Tibial artery (tissue), 4 donors: ENCODE data around the gene SEL1L3.

Experiments
- DNase-seq, 2 donors: peaks; one replicate each; pipeline ENCODE4 v3.0.0-alpha.2; 2019
- H3K27ac ChIP-seq, 2 donors: fragments of 200-600 bp; sonication (generic) in 1 of 2; 1 replicate in 1 of 2; 2 replicates in 1 of 2; pipeline ENCODE4 v1.5.1; 2018 to 2019; ENCODE audit warnings: mild to moderate bottlenecking in 1 of 2
- H3K27me3 ChIP-seq, 2 donors: fragments of 200-600 bp; sonication (generic) in 1 of 2; one replicate each; pipeline versions ENCODE4 v1.5.1 to v1.6.0; 2016 to 2019
- H3K36me3 ChIP-seq, 3 donors: fragments of 200-600 bp; sonication (generic) in 2 of 3; one replicate each; pipeline ENCODE4 v1.5.1; 2016 to 2019; ENCODE audit warnings: mild to moderate bottlenecking in 2 of 3
- H3K4me1 ChIP-seq, 4 donors: fragments of 200-600 bp; sonication (generic) in 2 of 4; 1 replicate in 3 of 4; 2 replicates in 1 of 4; pipeline ENCODE4 v1.5.1; 2016 to 2019
- H3K4me3 ChIP-seq, 2 donors: fragments of 200-600 bp; sonication (generic) in 1 of 2; 1 replicate in 1 of 2; 2 replicates in 1 of 2; pipeline ENCODE4 v1.5.1; 2018 to 2019; ENCODE audit warnings: mild to moderate bottlenecking in 2 of 2
- H3K9me3 ChIP-seq, 3 donors: fragments of 200-600 bp; sonication (generic) in 1 of 3; one replicate each; pipeline ENCODE4 v1.5.1; 2016 to 2019
- intact Hi-C: fragments of 100-400 bp; cut with DNase I; formaldehyde crosslinking; loops from one replicate; pipeline ENCODE4 v1.15.0; 2023; ENCODE audit warnings: low total_unique reads
- TF ChIP-seq, protein P1 (sequence below), 2 experiments: fragments of 200-600 bp in 1 of 2; fragments of 450-650 bp in 1 of 2; IDR thresholded peaks; one replicate each; pipeline ENCODE4 v1.5.1; 2017 to 2019; ENCODE audit warnings: antibody characterized with exemption in 2 of 2, mild to moderate bottlenecking in 1 of 2, moderate library complexity in 1 of 2

SEL1L3 gene

GRCh38 chr4:25775166-25775565 lies 87.6 kb downstream of the SEL1L3 start:
- H3K4me3 ChIP-seq = no peak overlapping the region
- no peaks in the 10 kb centered on the region for H3K36me3 ChIP-seq
- H3K27me3 ChIP-seq = no peaks in the 10 kb centered on the region
- no peak overlapping the region for H3K27ac ChIP-seq
- intact Hi-C loops = no loop called here
- H3K9me3 ChIP-seq = no peaks in the 10 kb centered on the region
- no peaks in the 10 kb centered on the region for H3K4me1 ChIP-seq
- TF ChIP-seq, protein P1, sequence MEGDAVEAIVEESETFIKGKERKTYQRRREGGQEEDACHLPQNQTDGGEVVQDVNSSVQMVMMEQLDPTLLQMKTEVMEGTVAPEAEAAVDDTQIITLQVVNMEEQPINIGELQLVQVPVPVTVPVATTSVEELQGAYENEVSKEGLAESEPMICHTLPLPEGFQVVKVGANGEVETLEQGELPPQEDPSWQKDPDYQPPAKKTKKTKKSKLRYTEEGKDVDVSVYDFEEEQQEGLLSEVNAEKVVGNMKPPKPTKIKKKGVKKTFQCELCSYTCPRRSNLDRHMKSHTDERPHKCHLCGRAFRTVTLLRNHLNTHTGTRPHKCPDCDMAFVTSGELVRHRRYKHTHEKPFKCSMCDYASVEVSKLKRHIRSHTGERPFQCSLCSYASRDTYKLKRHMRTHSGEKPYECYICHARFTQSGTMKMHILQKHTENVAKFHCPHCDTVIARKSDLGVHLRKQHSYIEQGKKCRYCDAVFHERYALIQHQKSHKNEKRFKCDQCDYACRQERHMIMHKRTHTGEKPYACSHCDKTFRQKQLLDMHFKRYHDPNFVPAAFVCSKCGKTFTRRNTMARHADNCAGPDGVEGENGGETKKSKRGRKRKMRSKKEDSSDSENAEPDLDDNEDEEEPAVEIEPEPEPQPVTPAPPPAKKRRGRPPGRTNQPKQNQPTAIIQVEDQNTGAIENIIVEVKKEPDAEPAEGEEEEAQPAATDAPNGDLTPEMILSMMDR (IDR thresholded peaks at IDR 0.05) = no peak
- no peak for DNase-seq

GRCh38 chr4:25773358-25773757 lies 89.4 kb downstream of the SEL1L3 start:
- Histone ChIP-seq H3K36me3 (no peaks in the 10 kb centered on the region), H3K9me3 (no peaks in the 10 kb centered on the region), H3K27ac (no peak overlapping the region), H3K27me3 (no peaks in the 10 kb centered on the region), H3K4me1 (no peaks in the 10 kb centered on the region), H3K4me3 (no peak overlapping the region)
- intact Hi-C loops = no loop called here
- no peak for DNase-seq
- TF ChIP-seq, protein P1 (IDR thresholded peaks at IDR 0.05) = no peak

GRCh38 chr4:25771672-25772071 lies 91.1 kb downstream of the SEL1L3 start:
- Histone ChIP-seq H3K27ac (no peak overlapping the region), H3K4me3 (no peak overlapping the region), H3K27me3 (no peaks in the 10 kb centered on the region), H3K4me1 (no peaks in the 10 kb centered on the region), H3K9me3 (no peaks in the 10 kb centered on the region), H3K36me3 (no peaks in the 10 kb centered on the region)
- DNase-seq = no peak
- TF ChIP-seq, protein P1 (IDR thresholded peaks at IDR 0.05) = no peak
- intact Hi-C loops = no loop called here

DNA sequence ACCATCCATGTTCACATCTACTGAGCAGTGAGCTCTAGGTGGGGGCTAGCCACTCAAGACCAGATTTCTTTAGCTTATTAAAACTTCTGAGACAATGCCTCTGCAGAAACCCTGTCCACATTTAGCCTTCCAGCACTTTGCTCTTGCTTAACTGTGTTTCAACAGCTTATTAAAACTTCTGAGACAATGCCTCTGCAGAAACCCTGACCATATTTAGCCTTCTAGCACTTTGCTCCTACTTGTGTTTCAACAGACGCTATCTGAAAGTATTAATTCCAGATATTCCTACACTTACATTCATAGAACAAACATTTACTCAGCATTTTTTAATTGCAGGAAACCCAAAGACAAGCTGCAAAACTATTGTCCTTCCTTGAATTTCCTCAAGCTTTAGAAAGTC lies 91.9 kb downstream of the SEL1L3 start:
- Histone ChIP-seq H3K27me3 (no peaks in the 10 kb centered on the region), H3K36me3 (no peaks in the 10 kb centered on the region), H3K4me1 (no peaks in the 10 kb centered on the region), H3K4me3 (no peak overlapping the region), H3K27ac (no peak overlapping the region), H3K9me3 (no peaks in the 10 kb centered on the region)
- intact Hi-C loops = no loop called here
- TF ChIP-seq, protein P1 (IDR thresholded peaks at IDR 0.05) = no peak
- DNase-seq = no peak

- no peaks in the 10 kb centered on the region for H3K4me1 ChIP-seq
- TF ChIP-seq, protein P1 (IDR thresholded peaks at IDR 0.05) = no peak
- H3K27me3 ChIP-seq = no peaks in the 10 kb centered on the region
- no peaks in the 10 kb centered on the region for H3K36me3 ChIP-seq
- H3K27ac ChIP-seq = no peak overlapping the region
- no peak for DNase-seq
- H3K9me3 ChIP-seq = no peaks in the 10 kb centered on the region
- intact Hi-C loops = loop anchor here (10.0 kb wide), 1 partner anchor 324 kb away; no protein-coding TSS in a partner anchor
- H3K4me3 ChIP-seq = no peak overlapping the region
Observed at GRCh38 chr4:25769251-25769650, 93.5 kb downstream of the SEL1L3 start.
